Neural cell (in vitro differentiated cells): Measurements from ENCODE around the gene LMO1. TPM values are rescaled to one million over a fixed set of nuclear protein-coding genes. Genes with fewer than 3 reads are reported as not detected.

Experiments
- H2AFZ ChIP-seq: fragments of 200-600, 300-800 bp; sonication (generic), shearing (Covaris generic); 2 replicates; pipeline ENCODE4 v1.6.0; 2014; ENCODE audit warnings: low read depth, mild to moderate bottlenecking, antibody characterized with exemption, low read length, moderate library complexity
- H3F3A ChIP-seq: fragments of 200-600 bp; shearing (Covaris generic); 2 replicates; pipeline ENCODE4 v1.6.1; 2016; ENCODE audit warnings: mild to moderate bottlenecking, moderate library complexity, mixed read lengths, antibody characterized with exemption, low read length; ENCODE audit not compliant: insufficient read depth, poor library complexity, severe bottlenecking
- H3K27ac ChIP-seq: fragments of 200-600, 300-800 bp; sonication (generic), shearing (Covaris generic); 2 replicates; pipeline ENCODE4 v1.5.1; 2014; ENCODE audit warnings: mild to moderate bottlenecking, low read length, moderate library complexity
- H3K27me3 ChIP-seq: fragments of 300-800, 200-600 bp; sonication (generic), shearing (Covaris generic); 2 replicates; pipeline ENCODE4 v1.6.0; 2014; ENCODE audit warnings: mild to moderate bottlenecking, low read depth, low read length, moderate library complexity; ENCODE audit not compliant: insufficient read depth
- H3K36me3 ChIP-seq: fragments of 300-800, 200-600 bp; sonication (generic), shearing (Covaris generic); 2 replicates; pipeline ENCODE4 v1.5.1; 2014; ENCODE audit warnings: mild to moderate bottlenecking, antibody characterized with exemption, low read length, moderate library complexity; ENCODE audit not compliant: insufficient read depth
- H3K4me2 ChIP-seq: fragments of 300-800, 200-600 bp; sonication (generic), shearing (Covaris generic); 2 replicates; pipeline ENCODE4 v1.6.0; 2014; ENCODE audit warnings: mild to moderate bottlenecking, low read length
- H3K4me3 ChIP-seq: fragments of 300-800, 200-600 bp; sonication (generic), shearing (Covaris generic); 2 replicates; pipeline ENCODE4 v1.5.1; 2014; ENCODE audit warnings: mild to moderate bottlenecking, low read length, moderate library complexity
- H3K79me2 ChIP-seq: fragments of 200-600 bp; shearing (Covaris generic); replicated peaks from 2 replicates; pipeline ENCODE4 v1.6.0; 2014; ENCODE audit warnings: mild to moderate bottlenecking, low read length, moderate library complexity; ENCODE audit not compliant: insufficient read depth
- H3K9ac ChIP-seq: fragments of 300-800, 200-600 bp; sonication (generic), shearing (Covaris generic); 2 replicates; pipeline ENCODE4 v1.6.1; 2016; ENCODE audit warnings: mild to moderate bottlenecking, low read length, mixed read lengths
- H3K9me2 ChIP-seq: fragments of 200-600 bp; shearing (Covaris generic); 2 replicates; pipeline ENCODE4 v1.6.1; 2016; ENCODE audit warnings: mild to moderate bottlenecking, low read length, mixed read lengths; ENCODE audit not compliant: insufficient read depth
- H3K9me3 ChIP-seq: fragments of 200-600, 300-800 bp; sonication (generic), shearing (Covaris generic); 2 replicates; pipeline ENCODE4 v1.6.1; 2016; ENCODE audit warnings: mild to moderate bottlenecking, mixed run types, low read length, moderate library complexity, mixed read lengths
- H4K20me1 ChIP-seq: fragments of 200-600 bp; shearing (Covaris generic); 2 replicates; pipeline ENCODE4 v1.6.1; 2016; ENCODE audit warnings: mild to moderate bottlenecking, mixed run types; ENCODE audit not compliant: insufficient read depth
- EZH2 ChIP-seq: fragments of 200-600, 300-800 bp; shearing (Covaris generic), sonication (generic); IDR thresholded peaks from 2 replicates; pipeline ENCODE4 v1.6.1; 2014; ENCODE audit warnings: antibody characterized with exemption, low read length, borderline replicate concordance, mild to moderate bottlenecking; ENCODE audit not compliant: insufficient read depth, poor library complexity, severe bottlenecking
- POLR2AphosphoS5 ChIP-seq: IDR thresholded peaks from 2 replicates; pipeline ENCODE4 v1.6.1; 2012
- SMC3 ChIP-seq: fragments of 450-650 bp; conservative IDR thresholded peaks from 2 replicates; pipeline ENCODE4 v1.6.1; 2014; ENCODE audit warnings: antibody characterized with exemption, mild to moderate bottlenecking, moderate library complexity; ENCODE audit not compliant: poor library complexity
- polyA plus RNA-seq: library from polyadenylated mRNA; depleted of rRNA; stranded (reverse); fragments of >200 nt; gene quantifications from 2 replicates; pipeline ENCODE4 v1.2.3, GENCODE V29; 2014
- TF ChIP-seq, protein P1 (sequence below): IDR thresholded peaks from 2 replicates; pipeline ENCODE4 v1.6.1; 2012; ENCODE audit warnings: borderline replicate concordance

LMO1 gene
- polyA plus RNA-seq, 1 donor from 2014 or later: 4.4 TPM

DNA sequence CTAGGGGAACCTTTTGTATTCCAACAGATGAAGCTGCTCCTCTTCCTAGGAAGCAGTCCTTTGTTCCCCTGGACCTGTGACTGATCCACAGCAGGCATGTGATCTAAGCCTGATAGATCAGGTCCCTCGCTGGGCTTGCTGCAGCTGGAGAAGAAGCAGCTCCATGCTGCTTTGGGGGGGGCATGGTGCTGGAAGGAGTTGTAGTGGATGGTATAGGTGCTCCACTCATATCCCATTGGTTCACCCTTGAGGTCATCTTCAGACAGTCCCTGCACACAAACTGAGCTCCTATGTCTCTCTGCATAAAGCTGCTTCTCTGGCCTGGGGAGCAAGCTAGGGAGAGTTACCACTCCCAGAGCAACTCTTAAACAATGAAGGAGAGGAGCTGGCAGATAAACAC lies 85.4 kb downstream of the LMO1 start:
- Histone ChIP-seq H3K4me2 (no peak overlapping the region), H3K79me2 (no peaks in the 10 kb centered on the region), H3K9me3 (peaks cover 2% of the 10 kb centered on the region), H3K9ac (no peak overlapping the region), H2AFZ (no peak overlapping the region), H3K4me3 (no peak overlapping the region), H3K36me3 (no peaks in the 10 kb centered on the region), H4K20me1 (no peaks in the 10 kb centered on the region), H3K9me2 (no peaks in the 10 kb centered on the region), H3F3A (no peaks in the 10 kb centered on the region), H3K27me3 (no peaks in the 10 kb centered on the region), H3K27ac (no peak overlapping the region)
- TF ChIP-seq EZH2: no peak
- TF ChIP-seq POLR2AphosphoS5: no peak
- TF ChIP-seq SMC3: no peak

- no peaks in the 10 kb centered on the region for H3F3A ChIP-seq
- no peak overlapping the region for H3K4me3 ChIP-seq
- H4K20me1 ChIP-seq: no peaks in the 10 kb centered on the region
- H2AFZ ChIP-seq: no peak overlapping the region
- H3K9me3 ChIP-seq: no peaks in the 10 kb centered on the region
- no peaks in the 10 kb centered on the region for H3K27me3 ChIP-seq
- H3K9ac ChIP-seq: no peak overlapping the region
- TF ChIP-seq, protein P1, sequence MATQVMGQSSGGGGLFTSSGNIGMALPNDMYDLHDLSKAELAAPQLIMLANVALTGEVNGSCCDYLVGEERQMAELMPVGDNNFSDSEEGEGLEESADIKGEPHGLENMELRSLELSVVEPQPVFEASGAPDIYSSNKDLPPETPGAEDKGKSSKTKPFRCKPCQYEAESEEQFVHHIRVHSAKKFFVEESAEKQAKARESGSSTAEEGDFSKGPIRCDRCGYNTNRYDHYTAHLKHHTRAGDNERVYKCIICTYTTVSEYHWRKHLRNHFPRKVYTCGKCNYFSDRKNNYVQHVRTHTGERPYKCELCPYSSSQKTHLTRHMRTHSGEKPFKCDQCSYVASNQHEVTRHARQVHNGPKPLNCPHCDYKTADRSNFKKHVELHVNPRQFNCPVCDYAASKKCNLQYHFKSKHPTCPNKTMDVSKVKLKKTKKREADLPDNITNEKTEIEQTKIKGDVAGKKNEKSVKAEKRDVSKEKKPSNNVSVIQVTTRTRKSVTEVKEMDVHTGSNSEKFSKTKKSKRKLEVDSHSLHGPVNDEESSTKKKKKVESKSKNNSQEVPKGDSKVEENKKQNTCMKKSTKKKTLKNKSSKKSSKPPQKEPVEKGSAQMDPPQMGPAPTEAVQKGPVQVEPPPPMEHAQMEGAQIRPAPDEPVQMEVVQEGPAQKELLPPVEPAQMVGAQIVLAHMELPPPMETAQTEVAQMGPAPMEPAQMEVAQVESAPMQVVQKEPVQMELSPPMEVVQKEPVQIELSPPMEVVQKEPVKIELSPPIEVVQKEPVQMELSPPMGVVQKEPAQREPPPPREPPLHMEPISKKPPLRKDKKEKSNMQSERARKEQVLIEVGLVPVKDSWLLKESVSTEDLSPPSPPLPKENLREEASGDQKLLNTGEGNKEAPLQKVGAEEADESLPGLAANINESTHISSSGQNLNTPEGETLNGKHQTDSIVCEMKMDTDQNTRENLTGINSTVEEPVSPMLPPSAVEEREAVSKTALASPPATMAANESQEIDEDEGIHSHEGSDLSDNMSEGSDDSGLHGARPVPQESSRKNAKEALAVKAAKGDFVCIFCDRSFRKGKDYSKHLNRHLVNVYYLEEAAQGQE: no peak
- TF ChIP-seq POLR2AphosphoS5: no peak
- H3K9me2 ChIP-seq: no peaks in the 10 kb centered on the region
- H3K36me3 ChIP-seq: no peaks in the 10 kb centered on the region
- no peak overlapping the region for H3K4me2 ChIP-seq
- H3K79me2 ChIP-seq: no peaks in the 10 kb centered on the region
- no peak overlapping the region for H3K27ac ChIP-seq
Observed at GRCh38 chr11:8177136-8177535, 86.5 kb downstream of the LMO1 start.

Other genes starting within 250 kb of the LMO1 start
- gene TUB, start 182.7 kb downstream of the LMO1 start, polyA plus RNA-seq: 125 and 130 TPM in 2 replicates
- 94.5 and 103 TPM in 2 replicates for gene RIC3, start 94.9 kb downstream of the LMO1 start, polyA plus RNA-seq